ENCODE results near the gene SREK1. TPM values are rescaled to one million over a fixed set of nuclear protein-coding genes. Genes with fewer than 3 reads are reported as not detected.

The SREK1 gene
- total and polyA plus RNA-seq, 2 donors (not counting 1 experiment from before 2014, with no cell fraction given): 28.4 to 94.5 TPM

GRCh38 chr5:66143473-66144073 lies 527 bp upstream of the SREK1 start:
- H3K4me1 ChIP-seq (ENCODE audit: control insufficient read depth, extremely low read depth, insufficient read depth, low read length): peaks cover 4% of the 10 kb centered on the region
- peaks cover 40% of the 10 kb centered on the region for H3K79me2 ChIP-seq (ENCODE audit: control insufficient read depth, insufficient read depth, low read length)
- peak overlapping the region; percentile 88 for H3K4me2 ChIP-seq (ENCODE audit: extremely low read depth, insufficient read depth, low read length)
- peak overlapping the region; percentile 90 for H2AFZ ChIP-seq (ENCODE audit: low read length)
- no peaks in the 10 kb centered on the region for H3K27me3 ChIP-seq (ENCODE audit: control insufficient read depth, insufficient read depth, low read length)
- H3K9ac ChIP-seq (ENCODE audit: insufficient read depth, low read length): peak overlapping the region; percentile 99
- no peaks in the 10 kb centered on the region for H3K9me3 ChIP-seq (ENCODE audit: control insufficient read depth, insufficient read depth, low read depth, low read length)
- H3K36me3 ChIP-seq (ENCODE audit: control insufficient read depth, insufficient read depth, low read length): no peaks in the 10 kb centered on the region
- DNase-seq (ENCODE audit: low read depth in 2 of 2): no peak
- peaks cover under 1% of the 10 kb centered on the region for H4K20me1 ChIP-seq (ENCODE audit: control insufficient read depth, extremely low read depth, insufficient read depth, low read length)
- TF ChIP-seq, protein P1, sequence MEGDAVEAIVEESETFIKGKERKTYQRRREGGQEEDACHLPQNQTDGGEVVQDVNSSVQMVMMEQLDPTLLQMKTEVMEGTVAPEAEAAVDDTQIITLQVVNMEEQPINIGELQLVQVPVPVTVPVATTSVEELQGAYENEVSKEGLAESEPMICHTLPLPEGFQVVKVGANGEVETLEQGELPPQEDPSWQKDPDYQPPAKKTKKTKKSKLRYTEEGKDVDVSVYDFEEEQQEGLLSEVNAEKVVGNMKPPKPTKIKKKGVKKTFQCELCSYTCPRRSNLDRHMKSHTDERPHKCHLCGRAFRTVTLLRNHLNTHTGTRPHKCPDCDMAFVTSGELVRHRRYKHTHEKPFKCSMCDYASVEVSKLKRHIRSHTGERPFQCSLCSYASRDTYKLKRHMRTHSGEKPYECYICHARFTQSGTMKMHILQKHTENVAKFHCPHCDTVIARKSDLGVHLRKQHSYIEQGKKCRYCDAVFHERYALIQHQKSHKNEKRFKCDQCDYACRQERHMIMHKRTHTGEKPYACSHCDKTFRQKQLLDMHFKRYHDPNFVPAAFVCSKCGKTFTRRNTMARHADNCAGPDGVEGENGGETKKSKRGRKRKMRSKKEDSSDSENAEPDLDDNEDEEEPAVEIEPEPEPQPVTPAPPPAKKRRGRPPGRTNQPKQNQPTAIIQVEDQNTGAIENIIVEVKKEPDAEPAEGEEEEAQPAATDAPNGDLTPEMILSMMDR (conservative IDR thresholded peaks at IDR 0.05 in 1 of 2, IDR thresholded peaks at IDR 0.05 in 1 of 2; ENCODE audit: low read depth in 1 of 2, low read length in 2 of 2): no peak
- no peak for TF ChIP-seq EZH2 (IDR thresholded peaks at IDR 0.05; ENCODE audit: low read length, missing control alignments)
- H3K4me3 ChIP-seq (replicated peaks in 1 of 4; ENCODE audit: control extremely low read depth in 1 of 4, insufficient read depth in 1 of 4, low read depth in 3 of 4, low read length in 4 of 4): peak overlapping the region; percentile 57 to 90 (median 81)
- H3K27ac ChIP-seq (ENCODE audit: insufficient read depth, low read length): peak overlapping the region; percentile 99

DNA sequence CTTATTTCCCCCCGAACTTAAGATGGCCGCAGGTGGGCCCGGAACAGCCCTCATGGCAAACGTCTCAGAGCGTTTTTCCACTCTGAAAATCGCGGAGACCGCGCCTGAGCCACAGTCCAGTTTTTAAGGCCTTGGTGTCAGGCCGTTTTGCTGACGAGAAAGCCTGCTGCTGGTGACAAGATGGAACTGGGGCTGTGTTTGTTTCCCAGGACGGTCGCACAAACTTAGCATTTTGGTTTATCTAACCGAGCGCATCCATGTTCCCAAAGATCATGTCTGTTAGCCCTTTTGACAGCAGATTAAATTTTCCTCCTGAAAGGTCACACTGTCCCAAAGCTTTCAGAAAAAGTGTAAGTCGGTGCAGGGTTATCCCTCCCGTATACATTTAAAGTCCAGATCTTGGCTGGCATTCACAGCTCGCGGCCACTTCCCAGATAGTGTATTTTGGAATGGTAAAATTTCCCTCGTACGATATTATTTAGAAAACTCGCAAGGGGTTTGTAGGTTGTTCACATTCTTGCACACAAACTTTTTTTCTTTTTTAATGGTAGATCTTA lies 812 bp downstream of the SREK1 start:
- Histone ChIP-seq H3K27me3 (ENCODE audit: control insufficient read depth, insufficient read depth, low read length) (no peaks in the 10 kb centered on the region), H3K4me1 (ENCODE audit: control insufficient read depth, extremely low read depth, insufficient read depth, low read length) (peaks cover 4% of the 10 kb centered on the region), H3K79me2 (ENCODE audit: control insufficient read depth, insufficient read depth, low read length) (peaks cover 53% of the 10 kb centered on the region), H3K9ac (ENCODE audit: insufficient read depth, low read length) (peak overlapping the region; percentile 99), H3K27ac (ENCODE audit: insufficient read depth, low read length) (peak overlapping the region; percentile 99), H3K4me2 (ENCODE audit: extremely low read depth, insufficient read depth, low read length) (peak overlapping the region; percentile 95), H4K20me1 (ENCODE audit: control insufficient read depth, extremely low read depth, insufficient read depth, low read length) (peaks cover 2% of the 10 kb centered on the region), H2AFZ (ENCODE audit: low read length) (peak overlapping the region; percentile 45), H3K9me3 (ENCODE audit: control insufficient read depth, insufficient read depth, low read depth, low read length) (no peaks in the 10 kb centered on the region), H3K4me3 (replicated peaks in 1 of 4; ENCODE audit: control extremely low read depth in 1 of 4, insufficient read depth in 1 of 4, low read depth in 3 of 4, low read length in 4 of 4) (peak overlapping the region; percentile 80 to 95 (median 92)), H3K36me3 (ENCODE audit: control insufficient read depth, insufficient read depth, low read length) (no peaks in the 10 kb centered on the region)
- peak in 1 of 2 donors; percentile 64 for DNase-seq (ENCODE audit: low read depth in 2 of 2)
- no peak for TF ChIP-seq EZH2 (IDR thresholded peaks at IDR 0.05; ENCODE audit: low read length, missing control alignments)
- TF ChIP-seq, protein P1 (conservative IDR thresholded peaks at IDR 0.05 in 1 of 2, IDR thresholded peaks at IDR 0.05 in 1 of 2; ENCODE audit: low read depth in 1 of 2, low read length in 2 of 2): no peak

- peaks cover 61% of the 10 kb centered on the region for H3K79me2 ChIP-seq (ENCODE audit: control insufficient read depth, insufficient read depth, low read length)
- H3K27ac ChIP-seq (ENCODE audit: insufficient read depth, low read length): peak overlapping the region; percentile 99
- no peaks in the 10 kb centered on the region for H3K36me3 ChIP-seq (ENCODE audit: control insufficient read depth, insufficient read depth, low read length)
- H2AFZ ChIP-seq (ENCODE audit: low read length): no peak overlapping the region
- H3K9ac ChIP-seq (ENCODE audit: insufficient read depth, low read length): peak overlapping the region; percentile 34
- no peaks in the 10 kb centered on the region for H3K27me3 ChIP-seq (ENCODE audit: control insufficient read depth, insufficient read depth, low read length)
- H4K20me1 ChIP-seq (ENCODE audit: control insufficient read depth, extremely low read depth, insufficient read depth, low read length): peaks cover 2% of the 10 kb centered on the region
- TF ChIP-seq, protein P1 (conservative IDR thresholded peaks at IDR 0.05 in 1 of 2, IDR thresholded peaks at IDR 0.05 in 1 of 2; ENCODE audit: low read depth in 1 of 2, low read length in 2 of 2): no peak
- no peak for TF ChIP-seq EZH2 (IDR thresholded peaks at IDR 0.05; ENCODE audit: low read length, missing control alignments)
- DNase-seq (ENCODE audit: low read depth in 2 of 2): no peak
- peak overlapping the region; percentile 80 to 95 (median 92) for H3K4me3 ChIP-seq (replicated peaks in 1 of 4; ENCODE audit: control extremely low read depth in 1 of 4, insufficient read depth in 1 of 4, low read depth in 3 of 4, low read length in 4 of 4)
- peaks cover 4% of the 10 kb centered on the region for H3K4me1 ChIP-seq (ENCODE audit: control insufficient read depth, extremely low read depth, insufficient read depth, low read length)
- no peaks in the 10 kb centered on the region for H3K9me3 ChIP-seq (ENCODE audit: control insufficient read depth, insufficient read depth, low read depth, low read length)
- H3K4me2 ChIP-seq (ENCODE audit: extremely low read depth, insufficient read depth, low read length): peak overlapping the region; percentile 95
Measured at GRCh38 chr5:66145737-66146136, 1.6 kb downstream of the SREK1 start.

All from fibroblast of lung (primary cell).